H9 (cell line): ENCODE measurements around the gene BCCIP. TPM values are rescaled to one million over a fixed set of nuclear protein-coding genes. Genes with fewer than 3 reads are reported as not detected.

Source experiments
- DNase-seq: peaks from one replicate; pipeline ENCODE4 v3.0.0-alpha.2; 2017
- H2AFZ ChIP-seq: one replicate; pipeline ENCODE4 v1.6.1; 2013; ENCODE audit warnings: mild to moderate bottlenecking, low read length, control low read depth, moderate library complexity
- H2AK5ac ChIP-seq: 2 replicates; pipeline ENCODE4 v1.6.1; 2013; ENCODE audit warnings: low read length, control low read depth, mixed read lengths; ENCODE audit not compliant: insufficient read length
- H2BK120ac ChIP-seq: one replicate; pipeline ENCODE4 v1.6.1; 2013; ENCODE audit warnings: low read depth, mild to moderate bottlenecking, low read length, control low read depth, inconsistent platforms; ENCODE audit not compliant: poor library complexity, severe bottlenecking
- H2BK12ac ChIP-seq: 2 replicates; pipeline ENCODE4 v1.6.1; 2013; ENCODE audit warnings: low read length, control low read depth, mixed read lengths, low read depth; ENCODE audit not compliant: insufficient read length
- H2BK15ac ChIP-seq: 2 replicates; pipeline ENCODE4 v1.6.1; 2013; ENCODE audit warnings: low read depth, low read length, control low read depth
- H2BK20ac ChIP-seq: one replicate; pipeline ENCODE4 v1.6.1; 2013; ENCODE audit warnings: low read depth, mild to moderate bottlenecking, low read length, control low read depth, inconsistent platforms; ENCODE audit not compliant: poor library complexity, severe bottlenecking
- H2BK5ac ChIP-seq: 2 replicates; pipeline ENCODE4 v1.6.1; 2013; ENCODE audit warnings: low read length, control low read depth, mixed read lengths; ENCODE audit not compliant: insufficient read length
- H3K14ac ChIP-seq: 2 replicates; pipeline ENCODE4 v1.6.1; 2013; ENCODE audit warnings: low read length, control low read depth; ENCODE audit not compliant: insufficient read depth
- H3K18ac ChIP-seq: 2 replicates; pipeline ENCODE4 v1.6.1; 2013; ENCODE audit warnings: low read depth, mild to moderate bottlenecking, mixed read lengths, low read length, control low read depth; ENCODE audit not compliant: insufficient read length
- H3K23ac ChIP-seq: 2 replicates; pipeline ENCODE4 v1.6.1; 2013; ENCODE audit warnings: low read length, control low read depth, mixed read lengths, low read depth; ENCODE audit not compliant: insufficient read length
- H3K23me2 ChIP-seq: 2 replicates; pipeline ENCODE4 v1.6.1; 2013; ENCODE audit warnings: low read depth, mild to moderate bottlenecking, mixed read lengths, low read length, control low read depth; ENCODE audit not compliant: insufficient read length, poor library complexity, severe bottlenecking
- H3K27ac ChIP-seq: 2 replicates; pipeline ENCODE4 v1.5.1; 2013; ENCODE audit warnings: low read length, control low read depth, mixed read lengths, low read depth; ENCODE audit not compliant: insufficient read length
- H3K27me3 ChIP-seq: 2 replicates; pipeline ENCODE4 v1.6.1; 2013; ENCODE audit warnings: low read length, control low read depth, inconsistent platforms; ENCODE audit not compliant: insufficient read depth
- H3K4ac ChIP-seq: 2 replicates; pipeline ENCODE4 v1.6.1; 2013; ENCODE audit warnings: low read depth, mild to moderate bottlenecking, control low read depth, inconsistent platforms, low read length, moderate library complexity
- H3K4me1 ChIP-seq: 2 replicates; pipeline ENCODE4 v1.6.1; 2013; ENCODE audit warnings: low read length, control low read depth, inconsistent platforms; ENCODE audit not compliant: insufficient read depth
- H3K4me2 ChIP-seq: 2 replicates; pipeline ENCODE4 v1.6.1; 2013; ENCODE audit warnings: low read length, control low read depth, mixed read lengths; ENCODE audit not compliant: insufficient read length, insufficient read depth
- H3K56ac ChIP-seq: 2 replicates; pipeline ENCODE4 v1.6.1; 2013; ENCODE audit warnings: low read depth, mild to moderate bottlenecking, mixed read lengths, low read length, control low read depth; ENCODE audit not compliant: insufficient read length
- H3K79me1 ChIP-seq: 2 replicates; pipeline ENCODE4 v1.6.1; 2013; ENCODE audit warnings: low read depth, mild to moderate bottlenecking, moderate library complexity, low read length, control low read depth, inconsistent platforms; ENCODE audit not compliant: insufficient read depth, poor library complexity, severe bottlenecking
- H3K79me2 ChIP-seq: 2 replicates; pipeline ENCODE4 v1.6.1; 2013; ENCODE audit warnings: low read length, control low read depth, inconsistent platforms; ENCODE audit not compliant: insufficient read depth
- H3K9ac ChIP-seq: 2 replicates; pipeline ENCODE4 v1.6.1; 2013; ENCODE audit warnings: low read length, control low read depth, mixed read lengths; ENCODE audit not compliant: insufficient read length; ENCODE audit errors: extremely low read depth
- H3K9me3 ChIP-seq: one replicate; pipeline ENCODE4 v1.6.1; 2013; ENCODE audit warnings: low read depth, low read length, inconsistent platforms; ENCODE audit not compliant: control insufficient read depth
- H3T11ph ChIP-seq: one replicate; pipeline ENCODE4 v1.6.1; 2013; ENCODE audit warnings: mild to moderate bottlenecking, low read length, control low read depth, inconsistent platforms
- H4K20me1 ChIP-seq: one replicate; pipeline ENCODE4 v1.6.1; 2013; ENCODE audit not compliant: control insufficient read depth, insufficient read length, insufficient read depth
- H4K5ac ChIP-seq: 2 replicates; pipeline ENCODE4 v1.6.1; 2013; ENCODE audit warnings: low read depth, mild to moderate bottlenecking, mixed read lengths, low read length, control low read depth; ENCODE audit not compliant: insufficient read length
- H4K8ac ChIP-seq: replicated peaks from 2 replicates; pipeline ENCODE4 v1.6.1; 2013; ENCODE audit warnings: low read length, control low read depth, mixed read lengths, low read depth; ENCODE audit not compliant: insufficient read length
- H4K91ac ChIP-seq: 2 replicates; pipeline ENCODE4 v1.6.1; 2013; ENCODE audit warnings: low read depth, mild to moderate bottlenecking, moderate library complexity, mixed read lengths, low read length, control low read depth; ENCODE audit not compliant: insufficient read length
- H3K27ac Mint-ChIP-seq, 3 experiments: 2 replicates in 2 of 3; 3 replicates in 1 of 3; pipeline ENCODE4 v1.8.0; 2020 to 2021; ENCODE audit warnings: mixed read lengths in 3 of 3, mild to moderate bottlenecking in 1 of 3, moderate library complexity in 1 of 3
- H3K27me3 Mint-ChIP-seq: 2 replicates; pipeline ENCODE4 v1.8.0; 2021; ENCODE audit warnings: low read depth, mild to moderate bottlenecking, moderate library complexity, mixed read lengths
- H3K36me3 Mint-ChIP-seq, 3 experiments: 2 replicates in 2 of 3; 3 replicates in 1 of 3; pipeline ENCODE4 v1.8.0; 2020 to 2021; ENCODE audit warnings: low read depth in 3 of 3, mixed read lengths in 3 of 3; ENCODE audit not compliant: insufficient read depth in 1 of 3
- H3K4me1 Mint-ChIP-seq, 2 experiments: 2 replicates each; pipeline ENCODE4 v1.8.0; 2020; ENCODE audit warnings: mixed read lengths in 2 of 2
- H3K4me3 Mint-ChIP-seq, 2 experiments: 2 replicates in 1 of 2; 3 replicates in 1 of 2; pipeline ENCODE4 v1.8.0; 2020 to 2021; ENCODE audit warnings: mild to moderate bottlenecking in 2 of 2, mixed read lengths in 2 of 2, moderate library complexity in 1 of 2
- H3K9me3 Mint-ChIP-seq, 2 experiments: 2 replicates in 1 of 2; 3 replicates in 1 of 2; pipeline ENCODE4 v1.8.0; 2020; ENCODE audit warnings: mild to moderate bottlenecking in 2 of 2, mixed read lengths in 2 of 2, moderate library complexity in 1 of 2
- WGBS: extraction: QIAGEN DNeasy Blood & Tissue Kit; methylation state at CpG from one replicate; pipeline ENCODE4 v1.1.7; 2013; ENCODE audit warnings: missing lambda C conversion rate, low lambda C conversion rate, mixed read lengths; ENCODE audit not compliant: insufficient read length; ENCODE audit errors: extremely low coverage; 5-methylcytosine and 5-hydroxymethylcytosine counted together
- total RNA-seq: library from RNA; stranded (reverse); gene quantifications from 2 replicates; pipeline ENCODE4 v1.2.1, GENCODE V29; 2021
- TF ChIP-seq, protein P1 (sequence below): fragments of 200-600 bp; sonication (generic); conservative IDR thresholded peaks from 3 replicates; pipeline ENCODE4 v1.8.0; 2021; ENCODE audit warnings: antibody characterized with exemption, mild to moderate bottlenecking

BCCIP gene
- total RNA-seq, 1 experiment from 2014 or later, result 119 TPM

DNA sequence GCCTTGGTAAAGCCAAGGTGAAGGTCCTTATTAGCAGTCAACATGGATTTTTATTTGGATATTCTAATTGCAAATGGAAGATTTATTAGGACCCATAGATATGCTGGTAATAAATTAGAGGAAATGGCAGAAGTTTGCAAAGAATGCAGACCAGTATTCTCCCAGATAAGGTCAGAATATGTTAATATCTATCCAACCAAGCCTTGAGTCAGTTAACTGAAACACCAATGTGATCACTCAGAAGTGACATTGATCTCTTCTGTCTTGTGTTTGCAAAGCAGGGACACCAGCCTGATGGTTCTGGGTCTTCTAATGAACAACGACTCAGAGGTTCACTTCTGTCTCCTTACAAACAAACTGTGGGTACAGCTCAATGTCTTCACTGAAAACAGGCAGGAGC lies 21.8 kb upstream of the BCCIP start:
- H2BK12ac ChIP-seq, result no peak overlapping the region
- H3K4ac ChIP-seq, result no peak overlapping the region
- H3K27me3 ChIP-seq, result no peaks in the 10 kb centered on the region
- no peak overlapping the region for H3K9ac ChIP-seq
- no peak overlapping the region for H2AFZ ChIP-seq
- no peak overlapping the region for H2AK5ac ChIP-seq
- H2BK20ac ChIP-seq, result no peak overlapping the region
- no peaks in the 10 kb centered on the region for H3K9me3 ChIP-seq
- no peaks in the 10 kb centered on the region for H3K4me1 ChIP-seq
- DNase-seq, result no peak
- H3T11ph ChIP-seq, result no peak overlapping the region
- no peak overlapping the region for H3K18ac ChIP-seq
- H3K79me2 ChIP-seq, result no peaks in the 10 kb centered on the region
- H2BK15ac ChIP-seq, result no peak overlapping the region
- H2BK5ac ChIP-seq, result no peak overlapping the region
- Mint-ChIP-seq H3K27ac (no peak overlapping the region), H3K4me3 (no peak overlapping the region), H3K4me1 (peaks cover 7% of the 10 kb centered on the region in 2 experiments; a peak in 3 of 4 replicates), H3K36me3 (peaks cover 17 to 41% (median 25%) of the 10 kb centered on the region in 3 experiments; a peak in 6 of 7 replicates), H3K9me3 (no peaks in the 10 kb centered on the region), H3K27me3 (no peaks in the 10 kb centered on the region)
- TF ChIP-seq, protein P1, sequence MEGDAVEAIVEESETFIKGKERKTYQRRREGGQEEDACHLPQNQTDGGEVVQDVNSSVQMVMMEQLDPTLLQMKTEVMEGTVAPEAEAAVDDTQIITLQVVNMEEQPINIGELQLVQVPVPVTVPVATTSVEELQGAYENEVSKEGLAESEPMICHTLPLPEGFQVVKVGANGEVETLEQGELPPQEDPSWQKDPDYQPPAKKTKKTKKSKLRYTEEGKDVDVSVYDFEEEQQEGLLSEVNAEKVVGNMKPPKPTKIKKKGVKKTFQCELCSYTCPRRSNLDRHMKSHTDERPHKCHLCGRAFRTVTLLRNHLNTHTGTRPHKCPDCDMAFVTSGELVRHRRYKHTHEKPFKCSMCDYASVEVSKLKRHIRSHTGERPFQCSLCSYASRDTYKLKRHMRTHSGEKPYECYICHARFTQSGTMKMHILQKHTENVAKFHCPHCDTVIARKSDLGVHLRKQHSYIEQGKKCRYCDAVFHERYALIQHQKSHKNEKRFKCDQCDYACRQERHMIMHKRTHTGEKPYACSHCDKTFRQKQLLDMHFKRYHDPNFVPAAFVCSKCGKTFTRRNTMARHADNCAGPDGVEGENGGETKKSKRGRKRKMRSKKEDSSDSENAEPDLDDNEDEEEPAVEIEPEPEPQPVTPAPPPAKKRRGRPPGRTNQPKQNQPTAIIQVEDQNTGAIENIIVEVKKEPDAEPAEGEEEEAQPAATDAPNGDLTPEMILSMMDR, result no peak
- H4K20me1 ChIP-seq, result no peaks in the 10 kb centered on the region
- H3K23ac ChIP-seq, result no peak overlapping the region
- no peak overlapping the region for H3K27ac ChIP-seq
- H4K5ac ChIP-seq, result no peak overlapping the region
- H3K14ac ChIP-seq, result no peak overlapping the region
- H2BK120ac ChIP-seq, result no peak overlapping the region
- H3K79me1 ChIP-seq, result no peaks in the 10 kb centered on the region
- H4K8ac ChIP-seq, result no peak overlapping the region
- no peak overlapping the region for H4K91ac ChIP-seq
- no peak overlapping the region for H3K4me2 ChIP-seq
- no peak overlapping the region for H3K56ac ChIP-seq
- no peaks in the 10 kb centered on the region for H3K23me2 ChIP-seq
- WGBS, result no CpG with 5 or more reads among the region's 1 CpG
